RPMI7951 (cell line): ENCODE measurements around the gene AGTRAP. TPM values are rescaled to one million over a fixed set of nuclear protein-coding genes. Genes with fewer than 3 reads are reported as not detected.
A peak's percentile ranks its signal among the peaks of the same experiment; 100 is the strongest.

ENCODE experiments used
- DNase-seq: peaks from one replicate; pipeline ENCODE4 v3.0.0-alpha.2; 2012; ENCODE audit warnings: low read depth
- total RNA-seq: library from RNA; depleted of rRNA; stranded (reverse); fragments of >200 nt; shearing (Covaris generic); gene quantifications from 2 replicates; pipeline ENCODE4 v1.2.3, GENCODE V29; 2014

Gene AGTRAP
- total RNA-seq, 1 experiment from 2014 or later, result 53.5 TPM

DNA sequence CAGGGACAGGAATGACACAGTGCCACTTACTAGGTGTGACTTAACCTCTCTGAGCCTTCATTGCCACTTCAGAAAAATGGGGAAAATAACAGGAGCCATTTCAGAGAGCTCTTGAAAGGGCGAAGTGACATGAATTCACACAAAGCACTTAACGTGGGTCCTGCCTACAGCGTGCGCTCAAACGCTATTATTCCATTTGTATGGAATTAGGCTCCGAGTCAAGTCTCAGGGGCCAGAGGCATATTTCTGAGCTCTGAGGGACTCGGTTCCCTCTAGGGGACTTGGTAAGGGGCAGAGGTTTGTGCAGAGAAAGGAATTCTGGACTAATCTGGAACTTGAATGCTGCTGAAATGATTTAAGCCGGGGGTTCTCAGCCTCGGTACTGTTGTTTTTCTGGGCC, 30.3 kb upstream of the AGTRAP start:
- DNase-seq, result no peak

DNA sequence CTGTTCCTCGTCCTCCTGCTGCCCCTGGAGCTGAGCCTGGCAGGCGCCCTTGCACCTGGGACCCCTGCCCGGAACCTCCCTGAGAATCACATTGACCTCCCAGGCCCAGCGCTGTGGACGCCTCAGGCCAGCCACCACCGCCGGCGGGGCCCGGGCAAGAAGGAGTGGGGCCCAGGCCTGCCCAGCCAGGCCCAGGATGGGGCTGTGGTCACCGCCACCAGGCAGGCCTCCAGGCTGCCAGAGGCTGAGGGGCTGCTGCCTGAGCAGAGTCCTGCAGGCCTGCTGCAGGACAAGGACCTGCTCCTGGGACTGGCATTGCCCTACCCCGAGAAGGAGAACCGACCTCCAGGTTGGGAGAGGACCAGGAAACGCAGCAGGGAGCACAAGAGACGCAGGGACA, 29.6 kb upstream of the AGTRAP start:
- no peak for DNase-seq

DNA sequence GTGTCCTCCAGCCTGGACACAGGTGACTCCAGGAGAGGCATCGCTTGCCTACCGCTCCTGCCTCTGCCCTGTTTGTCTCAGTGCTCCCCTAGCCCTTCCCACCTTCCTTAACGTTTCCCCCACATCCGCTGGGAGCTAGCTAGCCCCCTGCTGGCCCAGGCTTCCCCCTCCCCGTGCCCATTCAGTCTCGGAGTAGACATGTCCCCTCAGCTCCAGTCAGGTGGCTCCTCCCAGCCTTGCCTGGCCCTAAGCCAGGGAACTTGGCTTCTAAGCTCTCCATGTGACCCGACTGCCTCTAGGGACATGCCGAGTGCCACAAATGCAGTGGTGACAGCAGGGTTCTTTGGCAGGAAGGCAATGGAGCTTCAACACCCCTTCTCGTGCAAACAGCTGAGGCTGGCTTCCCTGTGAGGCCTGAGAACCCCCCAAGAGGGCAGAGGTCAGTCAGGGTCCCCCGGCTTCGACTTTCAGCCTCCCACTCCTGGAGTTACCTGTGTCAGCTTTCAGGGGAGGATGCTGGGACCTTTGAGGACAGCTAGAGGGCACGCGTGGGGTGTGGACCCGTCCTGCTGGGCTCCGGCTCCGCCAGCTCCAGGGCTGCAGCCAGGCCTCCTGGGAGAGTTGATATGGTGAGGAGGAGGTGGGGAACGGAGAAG, 28.2 kb upstream of the AGTRAP start:
- no peak for DNase-seq

DNA sequence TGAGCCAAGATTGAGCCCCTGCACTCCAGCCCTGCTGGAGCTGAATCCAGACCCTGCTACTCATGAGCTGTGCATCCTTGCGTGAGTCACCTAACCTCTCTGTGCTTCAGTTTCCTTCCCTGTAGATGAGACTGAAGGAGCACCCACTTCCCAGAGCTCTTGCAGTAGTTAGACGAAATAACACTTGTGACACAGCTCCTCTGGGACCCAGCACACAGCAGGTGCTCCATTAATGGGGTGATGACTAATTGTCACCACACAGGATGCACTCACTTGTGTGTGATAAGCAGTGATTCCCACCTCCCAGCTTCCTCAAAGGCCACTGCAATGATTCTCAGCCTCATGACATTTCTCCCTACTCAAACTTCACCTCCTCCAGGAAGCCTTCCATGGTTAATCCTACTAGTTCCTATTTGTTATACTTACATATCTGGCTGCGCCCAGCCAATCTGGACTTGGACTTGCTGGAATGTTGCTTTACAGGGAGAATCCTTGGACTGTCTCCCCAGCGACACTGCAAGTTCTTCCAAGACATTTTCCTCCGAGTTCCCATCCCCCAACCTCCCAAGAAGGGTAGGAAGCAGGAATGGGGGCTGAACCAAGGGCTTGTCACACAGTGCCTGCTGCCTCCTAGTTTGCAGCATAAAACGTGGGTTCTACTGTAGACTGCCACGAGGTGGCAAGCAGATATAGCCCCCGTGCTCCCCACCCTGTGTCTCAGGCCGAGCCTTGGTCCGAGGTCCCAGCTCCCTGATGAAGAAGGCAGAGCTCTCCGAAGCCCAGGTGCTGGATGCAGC, 27.2 kb upstream of the AGTRAP start:
- DNase-seq, result no peak

DNA sequence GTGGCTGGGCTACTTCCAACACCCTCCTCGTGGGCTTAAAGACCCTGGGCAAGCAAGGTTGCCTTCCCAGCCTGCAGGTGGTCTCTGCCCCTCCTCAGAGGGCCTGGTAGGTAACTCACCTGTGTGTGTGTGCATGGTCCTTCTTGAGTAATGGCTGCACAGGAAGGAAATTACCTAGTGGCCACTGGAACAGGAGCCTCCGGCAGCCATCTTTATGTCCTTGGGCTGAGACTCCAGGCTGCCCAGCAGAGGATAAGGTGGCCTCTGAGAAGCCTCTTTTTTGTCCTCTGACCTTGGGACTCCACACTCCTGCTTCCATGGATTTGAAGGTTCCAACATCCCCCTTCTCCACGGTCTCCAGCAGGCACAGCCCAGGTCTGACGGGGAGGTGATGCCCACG, 24.4 kb upstream of the AGTRAP start:
- no peak for DNase-seq

DNA sequence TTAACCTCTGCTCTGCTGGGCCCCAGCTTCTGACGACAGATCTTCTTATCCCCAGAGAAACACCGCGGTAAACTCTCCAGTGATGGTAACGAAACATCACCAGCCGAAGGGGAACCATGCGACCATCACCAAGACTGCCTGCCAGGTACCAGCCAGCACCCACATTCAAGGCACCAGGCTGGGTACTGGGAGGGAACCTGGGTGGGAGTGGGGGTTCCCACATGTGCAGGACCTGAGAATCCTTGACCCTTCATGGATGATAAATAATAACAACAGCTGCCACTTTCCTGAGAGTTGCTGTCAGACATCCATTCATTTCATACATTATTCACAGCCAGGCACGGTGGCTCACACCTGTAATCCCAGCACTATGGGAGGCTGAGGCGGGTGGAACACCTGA, 23.7 kb upstream of the AGTRAP start:
- DNase-seq, result no peak

DNA sequence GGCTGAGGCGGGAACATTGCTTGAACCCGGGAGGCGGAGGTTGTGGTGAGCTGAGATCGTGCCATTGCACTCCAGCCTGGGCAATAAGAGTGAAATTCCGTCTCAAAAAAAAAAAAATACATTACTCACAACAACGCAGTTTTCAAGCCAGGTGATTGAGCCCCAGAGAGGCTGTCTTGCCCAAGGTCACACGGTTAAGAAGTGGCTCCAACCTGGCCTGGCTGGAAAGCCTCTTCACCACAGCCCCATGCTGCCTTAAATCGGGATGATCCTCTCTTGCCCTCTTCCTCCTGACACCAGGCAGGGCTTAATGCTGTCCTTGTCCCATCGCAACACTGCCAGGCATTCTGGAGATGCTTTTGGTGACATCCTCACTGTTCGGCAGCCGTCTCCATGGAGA, 22.8 kb upstream of the AGTRAP start:
- no peak for DNase-seq

DNA sequence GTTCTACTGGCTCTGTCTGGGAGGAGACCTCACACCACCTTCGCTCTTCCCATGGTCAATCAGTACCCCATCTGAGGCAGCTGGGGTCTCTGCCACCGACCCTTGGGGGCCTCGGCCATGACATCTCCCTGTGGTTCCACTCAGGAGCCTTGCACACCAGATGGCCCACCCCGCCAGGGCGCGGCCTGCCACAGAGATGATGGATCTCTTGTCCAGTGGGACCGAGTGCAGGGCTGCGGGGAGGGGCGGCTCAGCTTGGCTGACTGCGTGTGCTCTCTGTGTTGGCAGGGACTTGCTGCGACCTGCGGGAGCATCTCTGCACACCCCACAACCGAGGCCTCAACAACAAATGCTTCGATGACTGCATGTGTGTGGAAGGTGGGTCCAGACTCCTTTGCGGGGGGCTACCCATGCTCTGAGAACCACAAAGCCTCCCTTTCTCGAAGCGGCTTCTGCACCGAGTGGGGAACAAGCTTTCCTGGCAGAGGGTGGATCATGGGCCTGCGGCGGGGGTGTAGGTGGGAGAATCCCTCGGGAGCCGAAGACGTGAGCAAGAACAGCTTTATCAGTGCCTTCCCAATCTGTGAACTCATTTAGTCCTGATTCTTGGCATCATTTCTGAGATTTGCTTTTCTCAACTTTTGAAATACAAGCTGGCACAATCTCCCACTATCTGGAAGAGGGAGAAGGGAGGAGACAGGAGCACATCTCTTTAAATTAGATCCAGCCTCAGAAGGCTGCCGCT, 20.9 kb upstream of the AGTRAP start:
- DNase-seq, result no peak

DNA sequence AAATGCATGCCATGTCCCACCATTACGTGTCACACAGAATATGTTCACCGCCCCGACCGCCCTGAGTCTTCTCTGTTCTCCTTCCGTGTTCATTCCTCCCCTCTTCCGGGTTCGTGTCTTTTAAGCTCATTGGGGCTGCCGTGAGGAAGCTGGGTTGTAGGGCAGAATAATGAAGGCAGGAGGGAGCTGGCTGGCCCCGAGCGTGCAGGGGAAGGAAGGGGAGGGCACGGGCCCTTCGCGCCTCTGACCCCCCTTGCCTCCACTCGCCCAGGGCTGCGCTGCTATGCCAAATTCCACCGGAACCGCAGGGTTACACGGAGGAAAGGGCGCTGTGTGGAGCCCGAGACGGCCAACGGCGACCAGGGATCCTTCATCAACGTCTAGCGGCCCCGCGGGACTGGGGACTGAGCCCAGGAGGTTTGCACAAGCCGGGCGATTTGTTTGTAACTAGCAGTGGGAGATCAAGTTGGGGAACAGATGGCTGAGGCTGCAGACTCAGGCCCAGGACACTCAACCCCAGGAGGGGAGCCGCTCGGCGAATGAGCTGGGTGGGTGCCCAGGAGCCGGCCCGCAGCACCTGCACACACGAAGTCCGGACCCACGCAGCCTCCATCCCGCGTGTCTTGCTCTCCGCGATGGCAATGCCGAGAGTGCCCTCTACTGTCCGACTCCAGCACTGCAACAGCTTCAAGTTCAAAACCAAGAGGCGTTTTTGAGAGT, 16.5 kb upstream of the AGTRAP start:
- DNase-seq, result peak; percentile 54

DNA sequence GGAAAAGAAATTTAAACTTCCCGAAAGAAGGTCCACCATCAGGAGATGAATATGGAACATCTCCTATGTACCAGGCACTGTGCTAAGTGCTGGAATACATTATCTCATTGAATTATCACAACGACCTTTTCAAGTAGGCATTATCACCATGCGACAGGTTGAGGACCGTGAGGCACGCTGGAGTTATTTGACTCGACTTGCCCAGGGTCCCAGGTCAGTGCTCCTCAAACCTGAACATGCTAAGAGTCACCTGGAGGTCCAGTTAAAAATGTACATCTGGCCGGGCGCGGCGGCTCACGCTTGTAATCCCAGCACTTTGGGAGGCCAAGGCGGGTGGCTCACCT, 15.9 kb upstream of the AGTRAP start:
- no peak for DNase-seq

DNA sequence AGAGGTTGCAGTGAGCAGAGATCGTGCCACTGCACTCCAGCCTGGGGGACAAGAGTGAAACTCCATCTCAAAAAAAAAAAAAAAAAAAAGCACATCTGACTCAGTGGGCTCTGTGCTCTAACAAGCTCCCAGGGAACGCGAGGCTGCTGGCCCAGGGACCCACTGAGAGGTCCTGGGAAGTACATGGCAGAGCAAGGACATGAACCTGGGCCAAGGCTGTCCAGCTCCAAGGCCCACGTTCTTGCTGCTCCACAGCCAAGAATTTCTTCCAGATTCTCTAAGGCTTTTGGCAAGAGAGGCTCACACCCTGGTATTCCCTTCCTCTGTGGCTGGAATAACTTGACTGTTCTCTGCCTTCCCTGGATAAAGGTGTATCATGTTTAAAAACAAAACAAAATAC, 15.4 kb upstream of the AGTRAP start:
- no peak for DNase-seq

DNA sequence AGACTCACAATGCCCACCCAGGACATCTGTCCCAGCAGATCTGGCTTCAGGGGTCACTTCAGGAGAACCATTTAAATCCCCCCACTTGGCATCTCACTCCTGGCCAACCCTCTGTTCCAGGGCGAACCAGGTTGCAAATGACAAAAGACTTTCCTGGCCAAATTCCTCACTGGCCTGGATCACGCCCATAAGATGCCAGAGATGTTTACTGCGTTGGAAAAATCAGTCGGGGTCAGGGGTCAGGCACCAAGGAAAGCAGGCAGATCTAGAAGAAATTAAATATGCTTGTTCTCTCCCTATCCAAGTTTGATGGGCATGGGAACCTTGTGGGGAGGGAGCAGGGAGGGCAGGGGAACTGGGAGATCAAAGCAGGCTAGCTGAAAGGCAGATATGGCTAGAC, 14.6 kb upstream of the AGTRAP start:
- DNase-seq, result no peak

DNA sequence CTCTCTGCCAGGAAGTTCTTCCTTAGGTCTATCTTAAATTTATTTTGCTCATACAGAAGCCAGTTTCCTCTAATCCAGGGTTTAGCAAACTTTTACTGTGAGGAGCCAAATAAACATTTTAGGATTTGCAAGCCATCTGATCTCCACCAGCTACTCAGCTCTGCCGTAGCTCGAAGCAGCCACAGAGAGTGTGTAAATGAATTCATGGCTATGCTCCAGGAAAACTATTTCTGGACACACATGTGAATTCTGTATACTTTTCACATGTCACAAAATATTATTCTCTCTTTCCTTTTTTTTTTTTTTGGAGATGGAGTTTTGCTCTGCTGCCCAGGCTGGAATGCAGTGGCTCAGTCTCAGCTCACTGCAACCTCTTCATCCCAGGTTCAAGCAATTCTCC, 13.4 kb upstream of the AGTRAP start:
- no peak for DNase-seq

DNA sequence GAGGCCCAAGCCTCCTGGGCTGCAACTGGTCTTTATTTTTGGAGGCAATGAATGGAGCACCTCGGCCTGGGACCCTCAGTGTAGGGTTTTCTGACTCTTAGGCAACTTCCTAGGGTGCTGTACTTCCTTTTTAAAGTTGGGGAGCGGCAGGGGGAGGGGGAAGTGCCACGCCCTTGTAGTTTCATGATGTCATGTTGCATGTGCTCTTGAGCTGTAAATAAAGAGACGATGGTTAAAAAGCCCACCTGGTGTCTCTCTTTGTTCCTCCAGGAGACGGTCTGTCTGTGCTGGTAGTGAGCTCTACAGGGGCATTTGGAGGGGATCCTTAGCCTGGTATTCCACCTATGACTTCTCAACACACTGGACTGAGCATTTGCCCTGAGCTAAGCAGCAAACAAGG, 10.3 kb upstream of the AGTRAP start:
- DNase-seq, result no peak

DNA sequence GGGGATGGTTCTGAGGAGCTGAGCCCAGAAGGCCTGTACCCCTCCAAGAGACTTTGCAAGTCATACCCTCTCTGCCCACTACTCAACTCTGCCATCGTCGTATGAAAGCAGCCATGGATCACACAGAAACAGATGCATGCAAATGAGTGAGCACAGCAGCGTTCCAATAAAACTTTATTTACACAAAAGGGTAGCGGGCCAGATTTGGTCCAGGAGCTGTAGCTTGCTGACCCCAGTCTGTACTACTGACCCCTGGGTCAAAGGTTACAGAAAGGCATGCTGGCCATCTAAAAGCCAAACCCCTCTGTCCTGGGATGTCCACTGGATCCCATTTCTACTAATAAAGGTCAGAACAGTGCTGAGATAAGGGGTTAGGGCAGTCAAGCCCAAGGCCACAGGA, 8.8 kb upstream of the AGTRAP start:
- DNase-seq, result no peak

DNA sequence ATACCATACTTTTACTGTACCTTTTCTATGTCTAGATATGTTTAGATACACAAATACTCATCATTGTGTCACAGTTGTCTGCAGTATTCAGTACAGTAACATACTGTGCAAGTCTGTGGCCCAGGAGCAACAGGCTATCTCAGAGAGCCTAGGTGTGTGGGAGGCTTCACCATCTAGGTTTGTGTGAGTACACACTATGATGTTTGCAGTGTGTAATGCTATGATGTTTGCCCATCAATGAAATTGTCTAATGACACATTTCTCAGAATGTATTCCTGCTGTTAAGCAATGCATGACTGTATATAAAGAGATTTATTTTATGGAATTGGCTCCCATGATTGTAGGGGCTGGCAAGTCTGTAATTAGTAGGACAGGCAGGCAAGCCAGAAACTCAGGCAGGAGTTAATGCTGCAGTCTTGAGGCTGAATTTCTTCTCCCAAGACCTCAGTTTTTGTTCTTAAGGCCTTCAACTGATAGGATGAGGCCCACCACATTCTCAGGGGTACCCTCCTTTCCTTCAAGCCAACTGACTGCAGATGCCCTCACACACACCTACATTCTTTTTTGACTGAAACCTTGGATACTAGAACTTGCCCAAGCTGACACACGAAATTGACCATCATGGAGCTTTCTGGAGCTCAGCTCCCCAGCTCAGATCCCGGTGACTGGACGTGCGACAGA, 7.7 kb upstream of the AGTRAP start:
- no peak for DNase-seq

DNA sequence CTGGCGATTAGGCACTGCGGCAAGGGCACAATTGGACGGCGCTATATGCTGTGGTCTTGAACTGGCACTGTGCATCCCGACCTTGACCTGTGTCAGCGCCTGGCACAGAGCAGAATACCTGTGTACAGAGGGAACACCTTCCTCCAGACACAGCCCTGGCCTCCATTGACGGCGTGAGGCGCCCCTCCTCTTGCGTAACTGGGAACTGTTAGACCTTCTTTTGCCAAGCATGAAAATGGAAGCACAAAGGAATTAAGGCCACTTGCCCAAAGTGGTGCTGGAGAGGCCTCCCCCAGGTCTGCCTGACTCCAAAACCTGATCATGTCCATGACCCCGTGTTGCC, 6.8 kb upstream of the AGTRAP start:
- DNase-seq, result no peak

DNA sequence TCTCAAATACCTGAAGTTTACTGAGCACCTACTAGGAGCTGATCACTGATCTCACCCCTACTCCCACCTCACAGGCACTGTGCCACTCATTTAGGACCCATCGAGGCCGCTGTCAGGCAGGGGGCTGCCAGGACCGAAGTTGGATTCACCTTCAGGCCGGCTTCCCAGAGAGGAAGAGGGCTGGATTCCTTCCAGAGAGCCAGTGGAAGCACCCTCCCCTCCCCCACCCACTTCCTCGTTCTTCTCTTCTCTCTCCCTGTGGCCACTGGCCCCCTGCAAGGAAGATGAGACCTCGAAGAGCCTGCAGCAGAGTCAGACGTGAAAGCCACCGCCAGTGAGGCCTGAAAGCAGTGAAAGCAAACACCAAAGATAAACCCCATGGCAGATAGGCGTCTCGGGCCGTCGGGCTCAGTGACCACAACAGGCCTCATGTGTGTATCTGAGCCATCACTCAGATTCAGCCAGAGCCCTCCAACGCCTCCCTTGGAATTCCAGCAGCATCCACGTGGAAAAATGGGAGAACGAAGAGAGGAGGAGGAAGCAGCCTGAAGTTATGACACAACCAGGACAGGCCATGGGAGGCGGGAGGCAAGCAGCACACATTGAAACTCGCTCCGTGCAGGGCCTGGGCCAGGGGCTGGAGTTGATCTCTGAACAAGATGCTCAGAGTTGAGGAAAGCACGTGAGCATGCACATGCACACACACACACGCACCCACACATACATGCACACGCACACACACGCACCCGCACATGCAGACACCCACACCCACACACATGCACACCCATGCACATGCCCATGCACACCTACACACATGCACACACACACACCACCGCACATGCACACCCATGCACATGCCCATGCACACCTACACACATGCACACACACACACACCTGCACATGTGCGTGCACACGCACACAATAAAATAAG, 6.2 kb upstream of the AGTRAP start:
- DNase-seq, result no peak

DNA sequence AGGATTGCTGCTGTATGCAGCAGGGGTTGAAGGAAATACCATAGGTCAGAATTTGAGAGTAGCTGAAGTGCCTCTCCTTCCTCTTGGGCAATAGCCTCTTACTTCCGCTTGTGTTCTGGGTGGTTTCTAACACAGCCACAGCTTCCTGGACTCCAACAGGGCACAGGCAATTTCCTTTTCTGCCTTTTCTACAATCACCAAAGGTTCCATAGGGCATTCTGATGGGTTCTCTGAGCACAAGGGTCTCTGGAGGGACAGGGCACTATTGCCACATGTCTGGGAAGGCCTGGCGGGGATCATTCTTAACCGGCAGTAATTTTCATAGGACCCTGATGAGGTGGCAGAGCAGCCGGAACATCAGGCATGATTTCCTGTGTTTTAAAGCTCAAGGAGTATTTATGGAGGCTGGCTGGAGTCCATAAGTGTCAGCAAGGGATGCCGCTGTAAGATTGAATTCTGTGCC, 5.5 kb upstream of the AGTRAP start:
- peak; percentile 46 for DNase-seq

DNA sequence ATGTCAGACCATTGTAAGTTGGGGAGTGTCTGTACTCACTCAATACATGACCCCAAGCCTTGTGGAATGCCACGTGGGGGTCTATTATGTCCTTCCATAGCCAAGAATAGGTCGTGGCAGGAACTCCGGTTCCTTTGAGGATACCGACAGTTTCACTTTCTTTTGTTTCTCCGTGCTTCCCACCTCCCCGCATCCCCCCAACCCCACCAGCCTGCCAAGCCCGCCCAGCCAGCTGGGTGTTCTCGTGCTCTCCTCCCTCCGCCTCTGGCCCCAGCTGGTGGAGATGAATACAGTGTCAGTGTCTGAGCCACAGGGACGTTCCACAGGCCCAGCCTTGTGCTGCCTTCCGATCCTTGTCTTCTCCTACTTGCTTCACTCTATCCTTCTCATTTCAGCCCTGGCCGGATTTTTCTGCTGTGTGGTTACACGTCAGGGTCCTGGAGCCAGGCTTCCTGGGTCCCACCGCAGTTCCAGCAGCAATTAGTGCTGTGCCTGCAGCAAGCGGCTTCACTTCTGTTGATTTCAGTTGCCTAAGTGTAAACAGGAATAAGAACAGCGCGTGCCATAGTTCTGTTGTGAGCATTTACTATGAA, 4.1 kb upstream of the AGTRAP start:
- peak; percentile 80 for DNase-seq
